Brain microvascular endothelial cell (primary cell): ENCODE results near the gene VPS11.

Source experiments
- DNase-seq: peaks from one replicate; pipeline ENCODE4 v3.0.0-alpha.2; 2020
- H3K27ac ChIP-seq: fragments of 250-450 bp; sonication (Bioruptor Pico); 2 replicates; pipeline ENCODE4 v1.5.1; 2020; ENCODE audit warnings: mild to moderate bottlenecking, moderate library complexity
- H3K27me3 ChIP-seq: fragments of 250-450 bp; sonication (Bioruptor Pico); replicated peaks from 2 replicates; pipeline ENCODE4 v1.5.1; 2020; ENCODE audit warnings: mild to moderate bottlenecking
- H3K36me3 ChIP-seq: fragments of 250-450 bp; sonication (Bioruptor Pico); replicated peaks from 2 replicates; pipeline ENCODE4 v1.5.1; 2020; ENCODE audit warnings: mild to moderate bottlenecking
- H3K4me3 ChIP-seq: 2 replicates; pipeline ENCODE4 v1.5.1; 2011; ENCODE audit warnings: low read depth, mild to moderate bottlenecking, control low read depth, low read length, moderate library complexity
- in situ Hi-C: cut with HindIII; loops from 2 replicates; pipeline ENCODE4 v1.10.0; 2017; ENCODE audit warnings: low sequenced_read_pairs, low pct_ligation_motif_present
- TF ChIP-seq, protein P1 (sequence below): IDR thresholded peaks from 2 replicates; pipeline ENCODE4 v1.5.1; 2011; ENCODE audit warnings: low read depth, mild to moderate bottlenecking, moderate library complexity, low read length, control low read depth, inconsistent platforms; ENCODE audit errors: missing control alignments

Gene VPS11

DNA sequence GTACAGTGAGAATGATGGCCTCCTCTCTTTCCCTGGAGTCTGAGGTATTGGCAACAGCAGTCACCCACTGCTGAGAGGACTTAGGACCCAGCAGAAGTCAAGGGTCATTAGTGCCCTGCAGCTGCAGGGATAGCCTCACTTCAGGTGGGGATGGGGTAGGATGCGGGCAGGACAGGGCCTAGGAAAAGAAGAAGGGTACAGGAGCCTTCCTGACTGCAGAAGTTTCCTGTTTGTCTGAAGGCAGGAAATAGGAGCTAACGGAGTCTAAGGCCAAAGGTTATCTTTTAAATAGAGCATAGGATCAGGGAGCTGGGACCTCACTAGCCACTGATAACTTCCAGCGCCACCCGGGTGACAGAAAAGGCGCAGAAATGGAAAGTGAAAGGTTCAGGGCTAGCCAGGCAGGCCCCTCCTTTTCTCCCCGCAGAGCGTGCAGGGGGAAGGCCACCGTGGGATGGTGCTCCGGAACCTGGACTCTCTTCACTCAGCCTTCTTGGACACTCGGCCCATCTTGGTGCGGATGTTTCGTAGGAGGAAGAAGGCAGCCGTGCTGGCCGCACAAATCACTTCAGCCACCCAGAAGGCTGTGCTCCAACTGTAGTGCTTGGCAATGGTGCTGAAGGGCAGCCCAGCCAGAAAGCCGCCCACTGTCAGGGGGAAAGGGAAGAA, 43.1 kb upstream of the VPS11 start:
- no peak for DNase-seq
- Histone ChIP-seq H3K36me3 (peaks cover 22% of the 10 kb centered on the region), H3K27ac (no peak overlapping the region), H3K4me3 (no peak overlapping the region), H3K27me3 (no peaks in the 10 kb centered on the region)
- TF ChIP-seq, protein P1, sequence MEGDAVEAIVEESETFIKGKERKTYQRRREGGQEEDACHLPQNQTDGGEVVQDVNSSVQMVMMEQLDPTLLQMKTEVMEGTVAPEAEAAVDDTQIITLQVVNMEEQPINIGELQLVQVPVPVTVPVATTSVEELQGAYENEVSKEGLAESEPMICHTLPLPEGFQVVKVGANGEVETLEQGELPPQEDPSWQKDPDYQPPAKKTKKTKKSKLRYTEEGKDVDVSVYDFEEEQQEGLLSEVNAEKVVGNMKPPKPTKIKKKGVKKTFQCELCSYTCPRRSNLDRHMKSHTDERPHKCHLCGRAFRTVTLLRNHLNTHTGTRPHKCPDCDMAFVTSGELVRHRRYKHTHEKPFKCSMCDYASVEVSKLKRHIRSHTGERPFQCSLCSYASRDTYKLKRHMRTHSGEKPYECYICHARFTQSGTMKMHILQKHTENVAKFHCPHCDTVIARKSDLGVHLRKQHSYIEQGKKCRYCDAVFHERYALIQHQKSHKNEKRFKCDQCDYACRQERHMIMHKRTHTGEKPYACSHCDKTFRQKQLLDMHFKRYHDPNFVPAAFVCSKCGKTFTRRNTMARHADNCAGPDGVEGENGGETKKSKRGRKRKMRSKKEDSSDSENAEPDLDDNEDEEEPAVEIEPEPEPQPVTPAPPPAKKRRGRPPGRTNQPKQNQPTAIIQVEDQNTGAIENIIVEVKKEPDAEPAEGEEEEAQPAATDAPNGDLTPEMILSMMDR: no peak
- in situ Hi-C loops: no loop called here

DNA sequence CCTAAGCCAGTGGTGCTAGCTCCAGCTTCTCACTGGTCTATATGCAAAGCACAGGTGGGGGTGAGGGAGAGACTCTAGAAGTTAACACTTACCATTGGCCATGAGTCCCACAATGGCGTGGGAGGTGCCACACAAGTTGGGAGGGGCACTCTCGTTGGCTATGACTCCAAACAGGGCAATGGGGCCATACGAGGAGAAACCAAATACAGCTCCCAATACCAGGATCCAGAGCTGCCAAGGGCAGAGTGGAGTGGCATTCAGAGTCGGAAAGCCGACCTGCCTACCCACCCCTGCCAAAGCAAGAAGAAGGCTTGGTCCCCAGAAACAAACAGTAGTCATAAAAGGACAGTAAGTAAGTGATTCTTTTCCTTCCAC, 42.5 kb upstream of the VPS11 start:
- DNase-seq: no peak
- in situ Hi-C loops: no loop called here

DNA sequence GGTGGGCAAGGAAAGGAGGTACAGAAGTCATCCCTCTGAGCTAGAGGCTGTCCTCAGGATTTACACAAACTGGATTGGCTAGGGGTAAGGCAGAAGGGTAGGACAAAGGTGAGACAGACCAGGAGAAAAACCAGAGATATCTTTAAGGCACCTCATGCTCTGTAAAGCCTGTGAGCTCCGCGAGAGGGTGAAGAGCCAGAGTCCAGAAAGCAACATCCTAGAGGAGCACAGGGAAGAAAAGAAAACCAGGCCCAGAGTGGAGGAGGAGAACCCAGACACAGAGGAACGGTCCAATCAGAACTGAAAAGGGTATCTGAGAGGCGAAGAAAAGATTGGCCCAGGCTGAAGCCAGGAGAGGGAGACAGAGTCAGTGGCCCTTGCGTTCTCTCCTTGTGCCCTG, 42.1 kb upstream of the VPS11 start:
- H3K4me3 ChIP-seq: no peak overlapping the region
- in situ Hi-C loops: no loop called here
- no peak for DNase-seq
- H3K27ac ChIP-seq: no peak overlapping the region
- peaks cover 22% of the 10 kb centered on the region for H3K36me3 ChIP-seq
- TF ChIP-seq, protein P1: no peak
- H3K27me3 ChIP-seq: no peaks in the 10 kb centered on the region

More for the DNA sequence above, 42.5 kb upstream of the VPS11 start:
- Histone ChIP-seq H3K27me3 (no peaks in the 10 kb centered on the region), H3K36me3 (peaks cover 22% of the 10 kb centered on the region), H3K27ac (no peak overlapping the region), H3K4me3 (no peak overlapping the region)
- TF ChIP-seq, protein P1: no peak

DNA sequence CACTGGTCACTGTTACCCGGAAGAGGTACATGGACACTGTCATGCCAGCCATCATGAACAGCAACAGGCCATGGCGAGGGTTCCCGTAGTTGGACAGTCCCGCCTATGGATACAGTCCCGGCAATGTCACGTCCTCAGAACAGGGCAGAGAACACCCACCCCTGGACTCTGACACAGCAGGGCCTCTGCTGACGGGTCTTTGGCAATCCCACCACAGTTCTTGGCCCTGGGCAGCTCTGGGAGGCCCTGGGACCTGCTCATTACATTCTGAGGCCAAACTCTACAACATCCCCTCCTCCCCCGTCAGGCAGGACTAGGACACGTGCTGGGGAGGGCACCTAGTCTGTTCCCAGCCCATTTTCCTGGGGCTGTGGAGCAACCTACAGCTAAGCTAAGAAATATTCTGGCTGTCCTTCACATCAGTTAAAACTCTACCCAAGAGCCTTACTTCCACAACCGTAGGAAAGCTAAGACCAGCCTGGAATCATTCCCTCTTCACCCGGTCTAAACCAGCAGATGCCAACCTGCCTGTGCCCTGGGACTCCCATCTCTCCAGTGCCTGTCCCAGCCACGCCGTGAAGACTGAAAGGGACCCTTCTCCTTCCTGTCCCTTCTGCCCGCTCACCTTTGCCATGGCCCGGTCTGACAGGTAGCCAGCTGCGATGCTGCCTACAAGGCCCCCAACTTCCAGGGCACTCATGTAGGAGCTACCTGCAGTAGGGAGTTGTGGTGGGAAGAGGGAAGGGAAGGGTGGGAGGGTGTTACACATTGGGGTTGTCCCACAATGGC, 41.4 kb upstream of the VPS11 start:
- no peak overlapping the region for H3K4me3 ChIP-seq
- TF ChIP-seq, protein P1: no peak
- in situ Hi-C loops: no loop called here
- peaks cover 21% of the 10 kb centered on the region for H3K36me3 ChIP-seq
- H3K27me3 ChIP-seq: no peaks in the 10 kb centered on the region
- no peak overlapping the region for H3K27ac ChIP-seq
- no peak for DNase-seq

DNA sequence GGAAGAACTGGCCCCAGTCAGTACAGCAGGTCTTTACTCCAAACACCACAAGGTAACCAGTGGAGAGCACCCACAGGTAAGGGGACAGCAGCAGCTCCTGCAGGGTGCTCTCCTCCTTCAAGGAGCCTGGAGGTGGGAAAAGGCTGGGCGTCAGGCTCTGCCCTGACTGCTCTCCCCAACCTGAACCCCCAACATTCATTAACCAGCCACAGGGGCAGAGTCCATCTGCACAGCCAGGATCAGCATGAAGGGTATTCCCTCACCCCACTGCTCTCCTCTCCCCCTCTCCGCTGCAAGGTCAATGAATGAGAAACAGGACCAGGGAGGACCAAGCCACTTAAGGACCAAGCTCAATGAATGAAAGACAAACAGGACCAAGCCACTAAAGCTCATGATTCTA, 40.6 kb upstream of the VPS11 start:
- TF ChIP-seq, protein P1: no peak
- H3K27ac ChIP-seq: no peak overlapping the region
- H3K36me3 ChIP-seq: peaks cover 18% of the 10 kb centered on the region
- in situ Hi-C loops: no loop called here
- H3K27me3 ChIP-seq: no peaks in the 10 kb centered on the region
- H3K4me3 ChIP-seq: no peak overlapping the region
- DNase-seq: no peak
